Ovary (tissue), 3 donors: ENCODE measurements around the gene CTNND2.

Experiments used
- EP300 ChIP-seq: sonication (generic); formaldehyde crosslinking; IDR thresholded peaks from one replicate; pipeline ENCODE4 v1.6.1; 2017; ENCODE audit warnings: antibody characterized with exemption
- POLR2A ChIP-seq: fragments of 450-650 bp; IDR thresholded peaks from one replicate; pipeline ENCODE4 v1.6.1; 2017; ENCODE audit warnings: antibody characterized with exemption, mild to moderate bottlenecking, moderate library complexity
- TF ChIP-seq, protein P1 (sequence below), 3 donors: fragments of 450-650 bp in 2 of 3; fragments of 200-600 bp in 1 of 3; IDR thresholded peaks; one replicate each; pipeline versions ENCODE4 v1.5.1 to v1.8.0; 2016 to 2022; ENCODE audit warnings: antibody characterized with exemption in 3 of 3, mild to moderate bottlenecking in 1 of 3
- donor health status: DM: no; HTN: no; CAD: no.

- TF ChIP-seq, protein P1, sequence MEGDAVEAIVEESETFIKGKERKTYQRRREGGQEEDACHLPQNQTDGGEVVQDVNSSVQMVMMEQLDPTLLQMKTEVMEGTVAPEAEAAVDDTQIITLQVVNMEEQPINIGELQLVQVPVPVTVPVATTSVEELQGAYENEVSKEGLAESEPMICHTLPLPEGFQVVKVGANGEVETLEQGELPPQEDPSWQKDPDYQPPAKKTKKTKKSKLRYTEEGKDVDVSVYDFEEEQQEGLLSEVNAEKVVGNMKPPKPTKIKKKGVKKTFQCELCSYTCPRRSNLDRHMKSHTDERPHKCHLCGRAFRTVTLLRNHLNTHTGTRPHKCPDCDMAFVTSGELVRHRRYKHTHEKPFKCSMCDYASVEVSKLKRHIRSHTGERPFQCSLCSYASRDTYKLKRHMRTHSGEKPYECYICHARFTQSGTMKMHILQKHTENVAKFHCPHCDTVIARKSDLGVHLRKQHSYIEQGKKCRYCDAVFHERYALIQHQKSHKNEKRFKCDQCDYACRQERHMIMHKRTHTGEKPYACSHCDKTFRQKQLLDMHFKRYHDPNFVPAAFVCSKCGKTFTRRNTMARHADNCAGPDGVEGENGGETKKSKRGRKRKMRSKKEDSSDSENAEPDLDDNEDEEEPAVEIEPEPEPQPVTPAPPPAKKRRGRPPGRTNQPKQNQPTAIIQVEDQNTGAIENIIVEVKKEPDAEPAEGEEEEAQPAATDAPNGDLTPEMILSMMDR (IDR thresholded peaks at IDR 0.05), result no peak
- TF ChIP-seq POLR2A (no peak), EP300 (no peak)
Measured at GRCh38 chr5:11311731-11312130, 592.5 kb downstream of the CTNND2 start.
